Measurements from ENCODE around the gene LSS.

DNA sequence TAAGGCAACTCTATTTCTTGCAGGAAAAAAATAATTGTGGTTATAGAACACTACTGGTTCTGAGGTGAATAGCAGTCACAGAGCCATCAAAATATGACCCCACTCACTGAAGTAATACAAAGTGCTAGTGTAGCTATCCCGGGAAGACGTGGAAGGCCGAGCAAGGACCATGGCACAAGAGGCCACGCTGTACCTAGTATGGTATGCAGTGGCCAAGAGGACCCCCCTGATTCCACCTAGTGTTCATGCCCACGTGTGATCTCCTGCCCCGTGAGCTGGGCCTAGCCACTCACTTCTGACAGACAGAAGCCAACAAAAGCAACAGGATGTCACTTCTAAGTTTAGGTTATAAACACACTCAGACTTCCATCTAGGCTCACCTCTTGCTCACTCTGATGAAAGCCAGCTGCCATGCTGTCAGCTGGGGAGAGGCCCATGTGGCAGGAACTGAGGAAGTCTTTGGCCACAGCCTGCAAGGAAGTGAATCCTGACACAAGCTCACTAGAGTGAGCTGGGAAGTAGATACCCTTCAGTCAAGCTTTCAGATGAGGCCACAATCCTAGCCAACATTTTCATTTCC, 21.7 kb upstream of the LSS start:
- TF ChIP-seq PAX5 (IDR thresholded peaks at IDR 0.05; ENCODE audit: insufficient read depth, low read length, severe bottlenecking): no peak
- no peak for TF ChIP-seq SPI1 (IDR thresholded peaks at IDR 0.05; ENCODE audit: low read depth, low read length)
- TF ChIP-seq POLR2A (IDR thresholded peaks at IDR 0.05; ENCODE audit: low read depth, low read length): no peak
- TF ChIP-seq POLR2AphosphoS5 (IDR thresholded peaks at IDR 0.05; ENCODE audit: low read depth, low read length): no peak
- TF ChIP-seq POU2F2 (IDR thresholded peaks at IDR 0.05; ENCODE audit: low read depth, low read length): no peak

Measured in GM12891 (cell line).